ENCODE results near the gene SLC7A7. TPM values are rescaled to one million over a fixed set of nuclear protein-coding genes. Genes with fewer than 3 reads are reported as not detected.

Gene SLC7A7
- total and polyA plus RNA-seq, 2 of the 13 experiments (the other 11 are each of a cell fraction or from before 2014, with no cell fraction given), result 0.13 to 0.63 TPM

DNA sequence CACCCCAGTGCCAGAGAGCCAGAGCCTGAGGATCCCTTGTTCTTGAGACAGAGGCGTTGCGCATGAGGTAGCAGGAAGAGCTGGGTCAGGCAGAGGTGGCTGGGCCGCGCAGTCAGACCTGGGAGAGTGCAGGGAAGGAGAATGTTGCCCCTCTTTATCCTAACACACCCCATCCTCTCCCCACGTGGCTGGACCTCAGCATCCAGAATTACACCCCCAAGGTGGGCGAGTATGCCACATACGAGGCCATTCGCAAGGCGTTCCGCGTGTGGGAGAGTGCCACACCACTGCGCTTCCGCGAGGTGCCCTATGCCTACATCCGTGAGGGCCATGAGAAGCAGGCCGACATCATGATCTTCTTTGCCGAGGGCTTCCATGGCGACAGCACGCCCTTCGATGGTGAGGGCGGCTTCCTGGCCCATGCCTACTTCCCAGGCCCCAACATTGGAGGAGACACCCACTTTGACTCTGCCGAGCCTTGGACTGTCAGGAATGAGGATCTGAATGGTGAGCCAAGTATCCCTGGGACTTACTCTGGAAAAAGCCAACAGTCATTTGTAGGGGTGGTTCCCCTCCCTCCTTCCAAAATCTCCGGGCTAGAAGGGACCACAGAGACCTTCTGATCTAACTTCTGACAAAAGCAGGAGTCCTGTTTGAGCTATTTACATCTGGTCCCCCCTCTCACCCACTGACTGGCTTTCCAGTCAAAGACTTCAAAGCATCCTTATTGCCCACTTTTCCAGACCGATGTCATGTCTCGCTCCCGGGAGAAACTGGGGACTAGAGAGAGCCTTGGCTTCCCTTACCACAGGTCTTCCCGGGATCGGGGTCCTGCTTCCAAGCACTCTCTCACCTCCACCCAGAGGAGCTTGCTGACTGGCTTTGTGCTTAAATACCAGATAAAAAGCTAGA, 27.2 kb upstream of the SLC7A7 start:
- H3K9ac ChIP-seq (ENCODE audit: insufficient read depth, low read depth, low read length), result no peak overlapping the region
- BruUV-seq (replicated peaks), result no TSS peak
- WGBS (ENCODE audit: low lambda C conversion rate), result 85% methylated on average over 28 of the region's 28 CpGs
- H3K4me2 ChIP-seq (ENCODE audit: low read depth, low read length), result no peak overlapping the region
- no peak overlapping the region for H3K4me3 ChIP-seq (replicated peaks in 1 of 3; ENCODE audit: insufficient read depth in 1 of 3, low read depth in 2 of 3, low read length in 3 of 3)
- ChIA-PET POLR2A (no interaction called here), CTCF (ENCODE audit: low intra/inter-chr PET ratio, low total read pairs) (no interaction called here)
- H3K36me3 ChIP-seq (replicated peaks in 1 of 2; ENCODE audit: control insufficient read depth in 1 of 2, insufficient read depth in 2 of 2, low read length in 2 of 2), result no peaks in the 10 kb centered on the region
- no peak overlapping the region for H2AFZ ChIP-seq (ENCODE audit: low read length)
- intact Hi-C loops (cut with micrococcal nuclease; ENCODE audit: unreplicated experiment) (no loop called here), in situ Hi-C loops (cut with HindIII; ENCODE audit: extremely low pct_ligation_motif_present, low pct_unique_long_range_greater_than_20kb) (no loop called here)
- no peak for FAIRE-seq
- no peak for ATAC-seq
- no peak for TF ChIP-seq YEATS4 (CRISPR knock-in tag; IDR thresholded peaks at IDR 0.05; ENCODE audit: borderline replicate concordance)
- TF ChIP-seq NFIB (CRISPR knock-in tag; IDR thresholded peaks at IDR 0.05; ENCODE audit: borderline replicate concordance), result 0 out of 2 replicates have a peak, but pooled peaks have one; percentile 35
- TF ChIP-seq ZNF761 (CRISPR knock-in tag; conservative IDR thresholded peaks at IDR 0.05), result 0 out of 2 replicates have a peak, but pooled peaks have one; percentile 32
- TF ChIP-seq EEA1 (CRISPR knock-in tag; IDR thresholded peaks at IDR 0.05; ENCODE audit: borderline replicate concordance), result 0 out of 2 replicates have a peak, but pooled peaks have one; percentile 9
- no peak for TF ChIP-seq KAT7 (CRISPR knock-in tag; IDR thresholded peaks at IDR 0.05; ENCODE audit: borderline replicate concordance)
- TF ChIP-seq ZNF549 (CRISPR knock-in tag; IDR thresholded peaks at IDR 0.05), result no peak
- TF ChIP-seq AGO2 (optimal IDR thresholded peaks at IDR 0.05; ENCODE audit: low read depth, low read length), result no peak
- TF ChIP-seq ZNF354B (CRISPR knock-in tag; IDR thresholded peaks at IDR 0.05), result no peak
- TF ChIP-seq, protein P1, sequence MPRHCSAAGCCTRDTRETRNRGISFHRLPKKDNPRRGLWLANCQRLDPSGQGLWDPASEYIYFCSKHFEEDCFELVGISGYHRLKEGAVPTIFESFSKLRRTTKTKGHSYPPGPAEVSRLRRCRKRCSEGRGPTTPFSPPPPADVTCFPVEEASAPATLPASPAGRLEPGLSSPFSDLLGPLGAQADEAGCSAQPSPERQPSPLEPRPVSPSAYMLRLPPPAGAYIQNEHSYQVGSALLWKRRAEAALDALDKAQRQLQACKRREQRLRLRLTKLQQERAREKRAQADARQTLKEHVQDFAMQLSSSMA (CRISPR knock-in tag; IDR thresholded peaks at IDR 0.05), result 0 out of 2 replicates have a peak, but pooled peaks have one; percentile 50
- 0 out of 2 replicates have a peak, but pooled peaks have one; percentile 23 for TF ChIP-seq MEIS1 (CRISPR knock-in tag; IDR thresholded peaks at IDR 0.05; ENCODE audit: borderline replicate concordance)
- H4K20me1 ChIP-seq (ENCODE audit: insufficient read depth, low read length), result no peaks in the 10 kb centered on the region
- no peak for DNase-seq (ENCODE audit: low spot score)
- peaks cover 1 to 9% of the 10 kb centered on the region in 2 experiments; a peak in 2 of 5 replicates for H3K27me3 ChIP-seq (ENCODE audit: control insufficient read depth in 1 of 2, insufficient read depth in 2 of 2, low read length in 2 of 2)
- H3K79me2 ChIP-seq (ENCODE audit: insufficient read depth, low read length), result no peaks in the 10 kb centered on the region
- no peak overlapping the region for H3K27ac ChIP-seq (ENCODE audit: extremely low read length, insufficient read depth, low read length)
- H3K4me1 ChIP-seq (ENCODE audit: insufficient read depth, low read length), result peaks cover 26% of the 10 kb centered on the region
- no peaks in the 10 kb centered on the region for H3K9me3 ChIP-seq (ENCODE audit: low read length)

Measured in HepG2 (cell line).